ENCODE measurements around the gene GPR157.

- TF ChIP-seq RARB (CRISPR knock-in tag; IDR thresholded peaks at IDR 0.05) (no peak), ZNF8 (CRISPR knock-in tag; IDR thresholded peaks at IDR 0.05) (no peak), ZC3H10 (CRISPR knock-in tag; IDR thresholded peaks at IDR 0.05) (no peak), GLIS3 (CRISPR knock-in tag; IDR thresholded peaks at IDR 0.05) (no peak), TOX (CRISPR knock-in tag; IDR thresholded peaks at IDR 0.05; ENCODE audit: borderline replicate concordance) (no peak)
Measured at GRCh38 chr1:9080705-9081291, 48.1 kb downstream of the GPR157 start.
